Endometrium (tissue), 2 donors: Measurements from ENCODE around the gene LRSAM1.

Experiments
- FAIRE-seq: peaks from 2 replicates; lab custom pipeline; 2012; peaks lifted over from hg19 to GRCh38; lab: Jason Lieb, UNC
- donor health status: control.
- donor health status: control.

The LRSAM1 gene

DNA sequence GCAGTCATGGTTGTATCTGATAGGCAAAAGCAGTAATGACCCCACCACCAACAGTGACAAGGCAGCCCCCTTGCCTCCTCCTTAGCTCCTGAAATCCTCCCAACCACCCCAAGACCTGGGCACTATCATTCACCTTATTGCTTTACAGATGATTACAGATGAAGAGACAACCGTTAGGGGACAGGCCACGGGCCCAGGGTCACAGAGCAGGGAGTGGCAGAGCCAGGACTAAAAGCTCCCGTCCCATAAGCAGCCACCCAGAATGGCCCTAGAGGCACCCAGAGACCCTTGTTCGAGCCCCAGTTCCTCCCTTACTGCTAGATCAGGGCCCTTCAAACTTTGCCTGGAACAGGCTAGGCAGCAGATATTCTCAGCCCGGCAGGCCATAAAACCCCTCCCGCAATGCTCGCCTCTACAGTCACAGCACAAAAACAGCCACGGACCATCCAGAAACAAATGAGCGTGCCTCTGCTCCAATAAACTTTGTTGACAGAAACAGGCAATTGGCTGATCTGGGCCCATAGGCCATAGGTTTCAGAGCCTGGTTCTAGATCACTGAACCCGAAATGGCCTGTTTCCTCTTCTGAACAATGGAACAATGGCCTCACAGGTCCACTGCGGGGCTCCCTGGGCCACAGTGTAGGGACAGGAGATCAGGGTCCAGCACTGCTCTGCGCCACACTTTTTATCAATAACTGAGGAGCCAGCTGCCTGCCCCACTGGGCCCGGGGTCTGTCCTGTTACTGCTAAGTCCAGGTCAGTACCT lies 67.0 kb downstream of the LRSAM1 start:
- FAIRE-seq = no peak

- FAIRE-seq = no peak
Observed at GRCh38 chr9:127519301-127520166, 68.2 kb downstream of the LRSAM1 start.

GRCh38 chr9:127520941-127521918 lies 69.9 kb downstream of the LRSAM1 start:
- no peak for FAIRE-seq

- no peak for FAIRE-seq
Observed at GRCh38 chr9:127521919-127522304, 70.6 kb downstream of the LRSAM1 start.

DNA sequence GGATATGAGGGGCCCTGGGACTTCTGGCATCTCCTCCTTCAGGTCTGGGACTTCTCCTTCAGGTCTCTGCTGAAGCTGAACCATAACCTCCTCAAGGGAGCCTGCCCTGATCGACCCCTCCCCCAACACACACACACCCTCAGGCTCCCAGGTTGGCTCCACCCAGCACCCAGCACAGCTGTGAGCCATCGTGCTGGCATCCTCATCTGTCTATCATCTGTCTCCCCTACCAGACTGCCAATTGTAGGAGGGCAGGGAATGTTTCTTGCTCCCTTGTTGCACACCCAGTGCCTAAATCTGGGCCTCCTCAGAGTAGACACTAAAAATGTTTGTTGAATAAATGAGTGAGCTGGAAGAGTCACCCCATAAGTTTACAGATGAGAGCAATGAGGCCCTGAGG lies 71.4 kb downstream of the LRSAM1 start:
- FAIRE-seq = no peak

DNA sequence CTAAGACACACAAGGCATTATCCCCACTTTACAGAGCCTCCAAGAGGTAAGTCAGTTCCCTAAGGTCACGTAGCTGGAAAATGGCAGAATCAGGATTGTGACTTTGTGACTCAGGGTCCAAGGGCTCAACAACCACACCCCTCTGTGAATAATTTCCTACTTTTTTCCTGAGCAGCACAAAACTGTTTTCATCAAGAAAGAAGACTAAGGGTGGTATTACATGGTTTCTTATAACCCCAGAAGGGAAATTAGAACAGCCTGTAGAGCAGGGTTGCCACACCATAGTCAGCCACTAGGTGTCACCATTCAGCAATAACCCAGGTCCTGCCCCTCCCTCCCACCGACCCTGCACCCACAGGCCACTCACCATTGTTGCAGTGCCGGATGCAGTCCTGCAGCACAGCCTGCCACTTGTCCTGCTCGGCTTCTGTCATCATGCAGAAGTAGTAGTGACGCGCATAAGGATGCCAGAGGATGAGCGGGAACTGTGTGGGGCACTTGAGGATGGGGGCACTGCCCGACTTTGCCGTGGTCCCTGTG lies 72.1 kb downstream of the LRSAM1 start:
- no peak for FAIRE-seq

DNA sequence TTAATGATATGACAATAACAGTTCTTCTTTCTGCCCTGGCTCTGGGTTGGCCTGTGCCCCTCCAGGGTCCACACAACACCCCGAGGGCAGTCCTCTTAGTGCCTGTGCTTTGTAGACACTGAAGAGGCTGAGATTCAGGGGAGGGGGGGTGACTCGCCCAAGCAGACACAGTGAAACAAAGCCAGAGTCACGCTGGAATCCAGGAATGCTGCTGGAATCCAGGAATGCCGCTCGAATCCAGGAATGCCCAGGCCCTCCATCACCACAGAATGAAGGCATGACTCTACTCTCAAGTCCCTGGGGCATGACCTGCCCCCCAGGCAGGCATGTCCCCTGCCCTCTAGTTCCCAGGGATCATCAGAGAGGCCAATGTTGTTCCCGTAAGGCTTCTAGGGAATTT lies 73.1 kb downstream of the LRSAM1 start:
- FAIRE-seq = no peak

DNA sequence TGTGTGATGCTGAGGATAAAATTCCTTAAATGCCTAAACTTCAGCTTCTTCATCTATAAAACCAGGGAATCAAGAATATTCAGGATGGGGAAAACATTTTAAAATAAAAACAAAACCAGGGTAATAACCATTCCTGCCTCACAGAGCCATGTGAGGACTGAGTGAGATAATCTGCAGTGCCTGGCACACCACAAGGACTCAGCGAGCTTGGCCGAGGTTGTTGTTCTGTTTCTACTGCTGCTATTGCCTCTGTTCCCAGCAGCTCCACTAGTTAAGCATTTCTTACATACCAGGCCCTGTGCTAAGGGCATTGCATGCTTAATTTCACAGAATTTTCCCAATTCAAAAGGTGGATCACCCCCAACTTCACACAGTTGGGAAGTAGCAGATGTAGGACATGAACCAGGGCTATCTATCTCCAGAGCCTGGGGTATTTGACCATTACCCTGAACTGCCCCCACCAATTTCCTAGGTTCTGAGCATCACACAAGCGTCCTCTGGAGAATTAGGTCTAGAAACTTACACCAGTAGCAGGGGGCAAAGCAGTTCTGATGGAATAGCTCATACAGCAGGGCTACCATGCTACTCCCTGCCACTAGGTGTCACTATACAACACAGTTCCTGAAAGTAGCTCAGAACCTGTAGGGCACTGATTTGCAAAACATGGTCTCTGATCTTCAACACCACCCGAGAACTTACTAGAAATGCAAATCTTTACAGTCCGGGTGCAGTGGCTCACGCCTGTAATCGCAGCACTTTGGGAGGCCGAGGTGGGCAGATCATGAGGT lies 74.3 kb downstream of the LRSAM1 start:
- FAIRE-seq = no peak

GRCh38 chr9:127526655-127527559 lies 75.6 kb downstream of the LRSAM1 start:
- no peak for FAIRE-seq

GRCh38 chr9:127527560-127528268 lies 76.4 kb downstream of the LRSAM1 start:
- FAIRE-seq = no peak

DNA sequence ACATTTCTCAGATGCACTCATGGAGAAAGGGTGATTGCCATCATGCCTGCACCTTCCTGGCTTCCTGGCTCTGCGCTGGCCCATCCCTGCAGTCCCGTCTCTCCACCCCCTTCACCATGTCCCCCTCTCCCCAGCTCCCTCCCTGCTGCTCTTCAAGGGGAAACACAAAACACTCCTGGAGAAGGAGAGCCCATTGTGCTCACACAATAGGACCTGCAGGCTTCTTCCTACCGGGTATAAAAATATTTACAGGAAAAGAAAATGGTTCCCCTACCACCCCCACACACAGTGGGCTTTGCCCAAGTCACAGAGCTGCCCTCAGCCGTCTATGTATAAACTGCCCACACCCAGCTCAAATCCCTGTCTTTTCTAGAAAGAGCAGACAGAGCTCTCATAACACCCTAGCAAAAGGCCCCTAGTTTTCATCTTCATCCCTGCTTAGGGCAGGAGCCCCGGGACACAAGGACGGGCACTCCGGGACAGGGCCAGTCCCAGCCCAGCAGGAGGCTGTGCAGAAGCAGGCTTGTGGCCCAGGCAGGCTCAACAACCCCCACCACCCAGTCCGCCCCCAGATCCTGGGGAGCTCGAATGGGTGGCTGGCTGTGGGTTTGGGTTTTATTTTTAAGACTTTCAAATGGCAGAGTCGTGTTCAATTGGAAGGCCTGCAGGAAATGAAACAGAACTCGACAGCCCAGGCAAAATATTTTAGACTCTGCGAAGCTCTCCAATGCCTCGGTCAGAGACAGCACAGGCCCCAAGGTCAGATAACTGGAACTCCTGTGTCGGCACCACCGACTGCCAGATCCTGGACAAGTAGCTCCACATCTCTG lies 77.3 kb downstream of the LRSAM1 start:
- FAIRE-seq = no peak

DNA sequence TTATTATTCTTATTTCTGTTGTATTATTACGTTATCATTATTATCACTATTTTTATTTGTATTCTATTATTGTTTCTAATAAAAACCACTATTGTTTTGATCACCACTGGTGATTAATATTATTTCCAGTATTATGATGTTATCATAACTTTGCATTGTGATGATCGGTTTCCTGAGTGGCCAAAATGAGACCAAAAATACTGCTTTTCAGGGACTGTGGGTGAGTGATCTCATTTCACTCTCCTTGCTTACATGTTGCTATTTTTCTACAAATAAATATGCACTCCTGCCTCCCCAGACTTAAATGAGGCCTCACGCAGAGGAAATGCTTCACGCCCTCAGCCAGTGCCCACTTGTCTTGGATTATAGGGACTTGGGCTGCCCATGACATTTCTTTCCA lies 78.4 kb downstream of the LRSAM1 start:
- FAIRE-seq = no peak

- no peak for FAIRE-seq
Observed at GRCh38 chr9:127530206-127530941, 79.1 kb downstream of the LRSAM1 start.

DNA sequence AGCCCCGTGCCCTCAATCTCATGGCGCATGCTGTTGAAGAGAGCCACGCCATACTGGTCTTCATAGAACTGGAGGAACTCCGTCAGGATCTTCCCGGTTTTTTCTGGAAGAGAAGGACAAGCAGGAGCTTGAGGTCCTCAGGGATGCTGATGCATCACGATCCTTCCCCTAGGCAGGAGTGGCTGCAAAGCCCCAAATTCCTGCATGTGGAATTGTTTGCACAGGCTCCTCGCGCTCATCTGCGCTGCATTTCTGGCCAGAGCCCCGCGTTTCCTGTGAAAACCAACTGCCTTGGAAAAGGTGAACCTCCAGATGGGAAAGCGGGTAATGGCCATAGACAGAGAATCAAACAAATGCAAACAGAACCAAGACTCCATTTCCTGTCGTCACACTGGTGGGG lies 80.4 kb downstream of the LRSAM1 start:
- no peak for FAIRE-seq

GRCh38 chr9:127534250-127534906 lies 83.1 kb downstream of the LRSAM1 start:
- no peak for FAIRE-seq

DNA sequence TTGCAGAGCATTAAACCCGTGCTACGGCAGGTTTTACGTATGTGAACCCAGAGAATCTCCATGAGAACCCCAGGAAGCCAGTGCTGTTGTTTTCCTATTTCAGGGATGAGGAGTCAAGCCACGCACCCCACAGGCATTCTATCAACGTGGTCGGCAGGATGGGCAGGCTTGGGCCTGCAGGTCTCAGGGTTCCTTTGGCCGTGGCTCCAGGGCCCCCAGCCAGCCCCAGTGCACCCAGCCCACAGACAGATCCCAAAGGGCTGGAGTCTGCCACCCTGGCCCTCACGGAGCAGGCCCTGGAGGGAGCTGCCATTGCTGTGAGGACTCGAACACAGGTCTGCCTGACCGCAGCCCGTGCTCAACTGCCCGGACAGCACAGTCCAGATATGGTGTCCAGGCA lies 83.6 kb downstream of the LRSAM1 start:
- no peak for FAIRE-seq

- no peak for FAIRE-seq
Observed at GRCh38 chr9:127535396-127535795, 84.1 kb downstream of the LRSAM1 start.
